ENCODE results near the gene CCR5AS.

Gene CCR5AS

DNA sequence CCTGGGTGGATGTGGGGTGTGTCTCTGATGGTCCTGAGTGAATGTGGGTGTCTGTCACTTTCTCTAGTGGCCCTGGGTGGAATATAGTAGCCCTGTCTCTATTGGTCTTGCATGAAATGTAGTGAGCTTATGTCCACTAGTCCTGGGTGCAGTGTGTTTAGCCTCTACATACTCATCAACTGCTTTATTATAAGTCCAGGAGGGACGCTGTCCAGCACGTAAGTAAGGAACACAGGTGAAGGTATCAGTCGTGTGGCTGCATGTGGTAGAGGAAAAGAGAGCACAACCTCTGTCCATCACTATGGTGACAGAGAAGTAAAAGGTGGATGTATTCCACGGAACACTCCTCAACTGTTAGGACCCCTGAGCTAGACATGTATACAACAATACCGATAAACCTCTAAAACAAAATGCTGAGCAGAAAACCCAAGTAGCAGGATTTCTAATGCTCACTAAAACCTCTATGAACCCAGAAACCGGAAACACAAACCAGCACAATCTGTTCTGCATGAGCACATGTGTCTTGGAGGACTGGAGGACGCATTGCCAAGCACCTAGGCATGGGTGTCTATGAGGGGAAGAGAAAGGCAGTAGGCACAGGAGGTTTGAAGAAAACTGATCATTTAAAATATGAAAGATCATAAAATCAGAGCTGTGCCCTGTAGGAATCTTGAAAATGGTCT lies 46.8 kb upstream of the CCR5AS start:
- Histone ChIP-seq H3K4me3 (no peak overlapping the region), H3K27ac (no peak overlapping the region), H3K9me3 (ENCODE audit: low read depth) (no peaks in the 10 kb centered on the region), H3K36me3 (no peaks in the 10 kb centered on the region), H3K4me1 (ENCODE audit: low read depth) (peaks cover 6% of the 10 kb centered on the region), H3K27me3 (no peaks in the 10 kb centered on the region)
- no peak for DNase-seq (ENCODE audit: low read depth in 1 of 2, low spot score in 1 of 2)
- TF ChIP-seq, protein P1, sequence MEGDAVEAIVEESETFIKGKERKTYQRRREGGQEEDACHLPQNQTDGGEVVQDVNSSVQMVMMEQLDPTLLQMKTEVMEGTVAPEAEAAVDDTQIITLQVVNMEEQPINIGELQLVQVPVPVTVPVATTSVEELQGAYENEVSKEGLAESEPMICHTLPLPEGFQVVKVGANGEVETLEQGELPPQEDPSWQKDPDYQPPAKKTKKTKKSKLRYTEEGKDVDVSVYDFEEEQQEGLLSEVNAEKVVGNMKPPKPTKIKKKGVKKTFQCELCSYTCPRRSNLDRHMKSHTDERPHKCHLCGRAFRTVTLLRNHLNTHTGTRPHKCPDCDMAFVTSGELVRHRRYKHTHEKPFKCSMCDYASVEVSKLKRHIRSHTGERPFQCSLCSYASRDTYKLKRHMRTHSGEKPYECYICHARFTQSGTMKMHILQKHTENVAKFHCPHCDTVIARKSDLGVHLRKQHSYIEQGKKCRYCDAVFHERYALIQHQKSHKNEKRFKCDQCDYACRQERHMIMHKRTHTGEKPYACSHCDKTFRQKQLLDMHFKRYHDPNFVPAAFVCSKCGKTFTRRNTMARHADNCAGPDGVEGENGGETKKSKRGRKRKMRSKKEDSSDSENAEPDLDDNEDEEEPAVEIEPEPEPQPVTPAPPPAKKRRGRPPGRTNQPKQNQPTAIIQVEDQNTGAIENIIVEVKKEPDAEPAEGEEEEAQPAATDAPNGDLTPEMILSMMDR (IDR thresholded peaks at IDR 0.05; ENCODE audit: low read depth, low read length), result no peak

DNA sequence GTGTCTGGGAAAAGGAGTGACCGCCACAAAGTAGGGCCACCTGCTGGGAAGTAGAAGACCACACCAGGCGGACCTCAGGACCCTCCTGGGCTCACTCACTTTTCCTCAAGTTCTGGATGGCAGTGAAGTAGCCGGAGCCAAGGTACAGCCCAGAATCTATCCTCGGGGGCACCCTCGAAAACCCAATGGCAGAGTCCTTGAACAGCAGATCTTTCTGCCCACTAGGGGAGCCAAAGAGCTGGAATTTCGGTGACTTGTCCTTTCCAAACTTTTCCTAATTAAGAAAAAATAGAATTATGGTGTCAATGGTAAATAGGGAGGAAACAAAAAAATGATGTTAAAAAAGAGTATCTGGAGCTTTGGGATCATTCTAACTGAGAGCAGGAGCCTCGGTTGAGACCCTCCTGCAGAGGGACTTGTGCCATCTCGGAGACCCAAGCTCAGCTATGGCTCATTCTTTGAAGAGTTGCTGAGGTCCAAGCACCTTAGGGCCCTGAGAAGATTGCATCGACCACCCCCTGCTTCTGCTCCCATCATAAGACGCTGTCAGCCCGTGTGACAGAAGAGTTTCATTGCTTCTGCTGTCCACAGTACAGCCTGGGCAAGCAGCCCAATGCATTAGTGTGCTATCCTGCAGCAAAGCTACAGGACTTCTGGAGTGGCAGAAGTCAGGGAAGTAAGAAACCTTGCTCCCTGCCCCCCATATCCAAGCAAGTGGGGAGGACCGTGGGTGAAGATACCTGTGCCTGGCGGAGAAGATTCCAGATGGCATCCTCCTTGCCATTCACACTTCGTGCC lies 43.1 kb upstream of the CCR5AS start:
- Histone ChIP-seq H3K9me3 (ENCODE audit: low read depth) (no peaks in the 10 kb centered on the region), H3K27ac (no peak overlapping the region), H3K4me1 (ENCODE audit: low read depth) (peaks cover 9% of the 10 kb centered on the region), H3K4me3 (no peak overlapping the region), H3K27me3 (no peaks in the 10 kb centered on the region), H3K36me3 (no peaks in the 10 kb centered on the region)
- peak in 1 of 2 donors; percentile 9 for DNase-seq (ENCODE audit: low read depth in 1 of 2, low spot score in 1 of 2)
- TF ChIP-seq, protein P1 (IDR thresholded peaks at IDR 0.05; ENCODE audit: low read depth, low read length), result peak; percentile 72

DNA sequence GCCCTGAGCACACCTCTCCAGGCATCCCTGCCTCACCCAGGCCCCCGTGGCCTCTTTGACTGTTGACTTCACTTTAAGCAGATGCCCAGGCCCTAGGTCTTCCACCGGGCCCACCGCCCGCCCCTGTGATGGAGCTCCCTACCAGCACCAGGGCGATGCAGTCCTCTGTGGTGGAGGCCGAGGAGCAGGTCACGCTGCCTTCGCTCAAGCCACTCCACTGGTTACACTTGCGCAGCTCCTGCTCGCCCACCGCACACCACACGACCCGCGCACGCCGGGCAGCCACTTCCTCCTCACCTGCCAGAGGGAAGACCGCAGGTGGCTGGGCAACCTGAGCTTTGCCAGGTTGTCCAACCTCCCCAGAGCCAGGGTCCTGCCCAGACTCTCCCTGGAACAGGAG lies 41.9 kb upstream of the CCR5AS start:
- Histone ChIP-seq H3K27me3 (no peaks in the 10 kb centered on the region), H3K27ac (no peak overlapping the region), H3K36me3 (no peaks in the 10 kb centered on the region), H3K4me1 (ENCODE audit: low read depth) (peaks cover 9% of the 10 kb centered on the region), H3K4me3 (no peak overlapping the region), H3K9me3 (ENCODE audit: low read depth) (no peaks in the 10 kb centered on the region)
- DNase-seq (ENCODE audit: low read depth in 1 of 2, low spot score in 1 of 2), result no peak
- TF ChIP-seq, protein P1 (IDR thresholded peaks at IDR 0.05; ENCODE audit: low read depth, low read length), result no peak

DNA sequence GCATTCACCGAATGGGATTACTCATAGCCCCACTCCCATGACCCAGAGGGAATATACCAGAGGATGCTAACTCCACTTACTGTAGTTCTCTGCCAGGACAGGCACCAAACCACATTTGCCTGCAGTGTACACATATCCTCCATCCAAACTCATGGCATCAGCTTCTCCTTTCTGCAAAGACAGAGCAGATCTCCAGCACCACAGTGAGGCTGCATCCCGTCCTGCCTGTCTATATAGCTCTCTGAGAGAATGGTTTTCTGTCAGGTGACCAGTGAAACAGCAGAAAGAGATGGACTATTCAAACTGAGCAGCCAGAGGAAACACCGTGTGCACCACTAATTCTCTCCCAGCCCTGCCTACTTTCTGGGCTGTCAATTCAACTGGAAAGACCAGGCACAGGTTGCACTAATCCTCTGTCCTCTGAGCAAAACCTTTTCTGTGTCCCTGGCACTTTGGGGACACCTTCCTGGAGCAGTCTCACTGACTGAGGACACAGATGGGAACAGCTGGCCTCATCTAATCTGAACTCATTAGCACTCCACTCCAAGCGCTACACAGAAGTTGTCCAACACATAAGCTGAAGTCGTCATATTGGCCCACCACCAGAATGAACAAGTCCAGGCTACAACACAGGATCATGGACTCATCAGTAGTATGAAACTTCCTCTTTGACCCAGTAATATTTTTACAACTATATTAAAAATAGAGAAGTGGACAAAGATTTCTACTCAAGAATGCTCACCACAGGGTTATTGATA lies 40.5 kb upstream of the CCR5AS start:
- peaks cover 9% of the 10 kb centered on the region for H3K4me1 ChIP-seq (ENCODE audit: low read depth)
- H3K36me3 ChIP-seq, result no peaks in the 10 kb centered on the region
- no peak overlapping the region for H3K27ac ChIP-seq
- no peak overlapping the region for H3K4me3 ChIP-seq
- no peaks in the 10 kb centered on the region for H3K27me3 ChIP-seq
- TF ChIP-seq, protein P1 (IDR thresholded peaks at IDR 0.05; ENCODE audit: low read depth, low read length), result no peak
- DNase-seq (ENCODE audit: low read depth in 1 of 2, low spot score in 1 of 2), result no peak
- H3K9me3 ChIP-seq (ENCODE audit: low read depth), result no peaks in the 10 kb centered on the region

DNA sequence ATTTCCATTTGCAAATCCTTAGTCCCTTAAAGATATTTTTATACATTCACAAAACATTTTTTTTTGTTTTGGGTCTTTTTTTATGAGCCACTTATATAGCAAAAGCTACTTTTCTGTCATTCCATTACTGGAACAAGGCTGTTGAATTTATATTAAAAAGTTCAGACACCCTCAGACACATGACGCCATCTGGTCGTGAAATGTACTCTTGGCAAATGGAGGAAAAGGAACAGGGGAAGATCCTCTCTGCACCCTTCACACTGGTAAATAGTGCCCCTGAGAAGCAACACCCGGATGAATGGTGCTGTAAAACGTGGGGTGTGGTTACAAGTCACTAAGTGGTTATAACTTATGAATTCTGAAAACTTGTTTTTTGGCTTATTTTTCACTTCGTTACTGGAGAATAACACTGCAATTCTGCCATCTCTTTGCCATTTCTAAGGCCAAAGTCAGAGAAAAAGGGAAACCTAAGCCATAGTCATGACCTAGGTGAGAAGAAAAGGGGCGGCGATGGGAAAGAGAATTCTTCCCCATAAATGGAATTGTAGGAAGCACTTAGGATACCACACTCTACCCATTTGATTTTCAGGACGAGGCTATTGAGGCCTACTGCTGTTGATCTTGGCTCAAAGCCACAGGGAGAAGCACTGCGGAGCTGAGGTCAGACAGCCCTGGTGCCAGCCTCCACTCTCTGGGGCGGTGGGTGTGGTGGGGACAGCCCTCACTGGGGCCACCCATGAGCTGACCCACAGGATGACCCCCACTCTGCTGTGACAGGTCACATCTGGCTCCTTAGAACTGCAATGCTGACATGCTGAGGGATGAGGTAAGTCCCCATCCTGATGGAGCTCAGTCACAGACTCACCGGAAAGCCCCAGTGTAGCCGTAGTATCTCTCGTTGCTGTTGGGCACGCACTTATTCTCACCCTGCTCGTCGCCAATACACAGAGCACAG lies 36.0 kb upstream of the CCR5AS start:
- no peaks in the 10 kb centered on the region for H3K9me3 ChIP-seq (ENCODE audit: low read depth)
- H3K36me3 ChIP-seq, result no peaks in the 10 kb centered on the region
- no peaks in the 10 kb centered on the region for H3K27me3 ChIP-seq
- H3K27ac ChIP-seq, result no peak overlapping the region
- H3K4me3 ChIP-seq, result no peak overlapping the region
- H3K4me1 ChIP-seq (ENCODE audit: low read depth), result peaks cover 3% of the 10 kb centered on the region
- TF ChIP-seq, protein P1 (IDR thresholded peaks at IDR 0.05; ENCODE audit: low read depth, low read length), result no peak
- DNase-seq (ENCODE audit: low read depth in 1 of 2, low spot score in 1 of 2), result no peak
